Breast epithelium (tissue), 3 donors: ENCODE data around the gene LSM3.

Experiments used
- POLR2A ChIP-seq: fragments of 450-650 bp; IDR thresholded peaks from one replicate; pipeline ENCODE4 v1.6.1; 2016; ENCODE audit warnings: antibody characterized with exemption, mild to moderate bottlenecking, moderate library complexity
- POLR2AphosphoS5 ChIP-seq, 3 donors: sonication (generic); formaldehyde crosslinking; IDR thresholded peaks; one replicate each; pipeline ENCODE4 v1.6.1; 2017; ENCODE audit warnings: antibody characterized with exemption in 3 of 3
- TF ChIP-seq, protein P1 (sequence below), 3 donors: fragments of 450-650 bp; IDR thresholded peaks; one replicate each; pipeline ENCODE4 v1.5.1; 2016 to 2017; ENCODE audit warnings: antibody characterized with exemption in 3 of 3, mild to moderate bottlenecking in 3 of 3, moderate library complexity in 3 of 3

DNA sequence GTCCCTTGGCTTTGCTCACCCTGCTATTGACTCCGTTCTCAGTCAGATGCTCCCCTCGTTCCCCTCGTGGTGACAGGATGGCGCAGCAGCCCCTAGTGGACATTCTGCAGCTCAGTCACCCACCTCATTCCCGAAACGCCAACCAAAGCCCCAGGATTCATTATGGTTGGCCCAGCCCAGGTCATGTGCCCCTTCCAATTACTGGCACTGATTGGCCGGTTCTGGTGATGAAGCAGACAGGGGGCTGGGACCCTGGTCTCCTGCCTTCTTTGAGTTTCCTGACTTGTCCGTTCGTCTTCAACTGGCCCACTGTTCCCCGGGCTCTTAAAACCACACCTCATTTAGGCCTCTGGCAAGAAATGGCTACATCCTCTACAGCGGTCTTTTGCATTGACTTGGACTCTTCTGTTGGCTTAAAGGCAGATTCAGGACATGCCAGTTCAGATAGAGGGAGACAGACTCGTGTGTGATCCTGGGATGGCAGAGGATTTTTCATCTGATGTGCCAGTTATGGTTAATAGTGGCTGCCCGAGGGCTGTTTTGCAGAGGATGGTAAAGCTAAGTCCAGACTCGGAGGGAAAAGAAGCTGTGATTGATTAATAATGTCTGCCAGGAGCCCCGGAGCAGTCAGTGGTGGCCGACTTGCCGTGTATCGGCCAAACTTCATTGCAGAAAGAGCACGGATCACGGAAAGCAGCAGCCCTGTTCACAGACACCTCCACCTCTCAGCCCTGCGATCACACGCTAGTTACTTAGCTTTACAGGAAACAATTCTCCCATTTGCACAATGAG is 37.8 kb downstream of the LSM3 start:
- TF ChIP-seq, protein P1, sequence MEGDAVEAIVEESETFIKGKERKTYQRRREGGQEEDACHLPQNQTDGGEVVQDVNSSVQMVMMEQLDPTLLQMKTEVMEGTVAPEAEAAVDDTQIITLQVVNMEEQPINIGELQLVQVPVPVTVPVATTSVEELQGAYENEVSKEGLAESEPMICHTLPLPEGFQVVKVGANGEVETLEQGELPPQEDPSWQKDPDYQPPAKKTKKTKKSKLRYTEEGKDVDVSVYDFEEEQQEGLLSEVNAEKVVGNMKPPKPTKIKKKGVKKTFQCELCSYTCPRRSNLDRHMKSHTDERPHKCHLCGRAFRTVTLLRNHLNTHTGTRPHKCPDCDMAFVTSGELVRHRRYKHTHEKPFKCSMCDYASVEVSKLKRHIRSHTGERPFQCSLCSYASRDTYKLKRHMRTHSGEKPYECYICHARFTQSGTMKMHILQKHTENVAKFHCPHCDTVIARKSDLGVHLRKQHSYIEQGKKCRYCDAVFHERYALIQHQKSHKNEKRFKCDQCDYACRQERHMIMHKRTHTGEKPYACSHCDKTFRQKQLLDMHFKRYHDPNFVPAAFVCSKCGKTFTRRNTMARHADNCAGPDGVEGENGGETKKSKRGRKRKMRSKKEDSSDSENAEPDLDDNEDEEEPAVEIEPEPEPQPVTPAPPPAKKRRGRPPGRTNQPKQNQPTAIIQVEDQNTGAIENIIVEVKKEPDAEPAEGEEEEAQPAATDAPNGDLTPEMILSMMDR (IDR thresholded peaks at IDR 0.05) = no peak
- no peak for TF ChIP-seq POLR2A
- no peak for TF ChIP-seq POLR2AphosphoS5 (IDR thresholded peaks at IDR 0.05)
